Activated T-helper 1 cell treated with Interleukin-2 at 50 U/mL for 16 hours (primary cell): ENCODE results near the gene SOX8.
"Not testable (repeated sequence)": the region's sequence is repeated elsewhere in the genome, so short reads cannot be mapped to it uniquely, and the experiment has no call there.

Source experiments
- DNase-seq: peaks from one replicate; pipeline ENCODE4 v3.0.0-alpha.2; 2020; ENCODE audit warnings: low read depth

The SOX8 gene

DNA sequence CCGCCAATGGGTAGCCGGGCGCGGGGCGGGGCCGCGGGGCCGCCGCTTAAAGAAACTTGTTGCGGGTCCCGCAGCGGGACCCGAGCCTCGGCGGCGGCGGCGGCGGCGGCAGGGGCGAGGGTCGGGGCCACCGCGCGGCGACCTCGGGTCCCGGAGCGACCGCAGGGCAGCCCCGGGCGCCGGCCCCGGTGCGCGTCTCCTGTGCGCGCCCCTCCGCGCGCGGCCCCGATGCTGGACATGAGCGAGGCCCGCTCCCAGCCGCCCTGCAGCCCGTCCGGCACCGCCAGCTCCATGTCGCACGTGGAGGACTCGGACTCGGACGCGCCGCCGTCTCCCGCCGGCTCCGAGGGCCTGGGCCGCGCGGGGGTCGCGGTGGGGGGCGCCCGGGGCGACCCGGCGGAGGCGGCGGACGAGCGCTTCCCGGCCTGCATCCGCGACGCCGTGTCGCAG lies at the start of gene SOX8:
TSS of gene SOX8 (plus strand) at position 76 of the 450 bp plus-strand sequence. CDS start at position 229, 153 bp downstream.
- DNase-seq, result no peak

- no peak for DNase-seq
Measured at GRCh38 chr16:932831-933330, 48.7 kb upstream of the SOX8 start.

DNA sequence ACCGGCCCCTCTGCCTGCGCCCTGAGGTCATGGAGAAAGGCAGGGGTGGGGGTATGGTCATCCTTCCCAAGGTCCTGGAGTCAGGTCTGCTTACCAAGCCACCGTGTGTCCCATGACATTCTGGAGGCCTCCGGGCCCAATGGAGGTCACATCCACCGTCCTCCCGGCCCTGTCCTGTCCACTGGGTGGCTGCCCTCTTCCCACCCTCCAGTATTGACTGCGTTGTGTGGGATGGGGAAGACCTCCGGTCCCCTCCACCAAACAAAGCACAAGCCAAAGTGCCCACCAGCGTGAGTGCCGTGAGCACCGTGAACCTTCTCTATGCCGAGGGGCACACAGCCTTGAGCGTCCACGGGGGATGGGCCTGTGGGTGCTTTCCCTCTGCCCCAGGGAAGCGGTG lies 48.0 kb upstream of the SOX8 start:
- no peak for DNase-seq

- DNase-seq, result no peak
Measured at GRCh38 chr16:934178-934577, 47.4 kb upstream of the SOX8 start.

DNA sequence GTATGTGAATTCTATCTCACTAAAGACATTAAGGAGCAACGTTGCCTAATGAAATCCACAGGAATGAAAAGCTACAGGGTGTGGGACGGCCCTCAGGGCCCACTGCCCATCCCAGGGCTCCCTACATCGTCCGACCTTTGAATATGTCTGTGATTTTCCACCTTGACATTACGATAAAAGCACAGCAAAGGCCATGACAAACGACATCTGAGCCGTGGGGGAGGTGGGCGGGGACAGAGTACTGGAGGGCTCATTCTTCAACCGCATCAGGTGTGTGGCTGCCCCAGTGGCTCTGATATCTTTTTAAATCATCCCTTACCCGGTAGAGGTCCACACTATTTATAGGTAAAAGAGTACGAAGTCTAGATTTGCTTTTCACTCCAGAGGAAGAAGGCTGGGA lies 45.9 kb upstream of the SOX8 start:
- DNase-seq, result no peak

GRCh38 chr16:937311-937710 lies 44.3 kb upstream of the SOX8 start:
- no peak for DNase-seq

- DNase-seq, result no peak
Measured at GRCh38 chr16:937723-938122, 43.8 kb upstream of the SOX8 start.

GRCh38 chr16:938136-938535 lies 43.4 kb upstream of the SOX8 start:
- DNase-seq, result no peak

DNA sequence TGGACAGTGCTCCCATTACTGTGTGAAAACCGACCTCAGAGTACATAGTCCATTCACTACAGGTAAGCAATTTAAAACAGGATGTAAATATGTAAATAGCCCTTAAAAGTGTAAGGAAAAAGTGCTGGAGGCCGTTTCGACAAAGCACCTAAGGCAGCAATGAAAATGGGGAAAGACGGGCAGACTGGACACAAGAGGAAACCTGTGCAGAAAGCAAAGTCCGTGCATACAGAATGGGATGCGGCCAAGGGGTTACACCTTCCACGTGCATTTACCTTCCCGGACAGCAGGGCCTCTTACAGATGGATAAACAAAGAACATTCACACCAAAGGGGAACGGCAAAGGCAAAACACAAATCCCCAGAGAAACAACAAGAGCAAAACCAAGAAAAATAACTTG lies 42.8 kb upstream of the SOX8 start:
- no peak for DNase-seq

DNA sequence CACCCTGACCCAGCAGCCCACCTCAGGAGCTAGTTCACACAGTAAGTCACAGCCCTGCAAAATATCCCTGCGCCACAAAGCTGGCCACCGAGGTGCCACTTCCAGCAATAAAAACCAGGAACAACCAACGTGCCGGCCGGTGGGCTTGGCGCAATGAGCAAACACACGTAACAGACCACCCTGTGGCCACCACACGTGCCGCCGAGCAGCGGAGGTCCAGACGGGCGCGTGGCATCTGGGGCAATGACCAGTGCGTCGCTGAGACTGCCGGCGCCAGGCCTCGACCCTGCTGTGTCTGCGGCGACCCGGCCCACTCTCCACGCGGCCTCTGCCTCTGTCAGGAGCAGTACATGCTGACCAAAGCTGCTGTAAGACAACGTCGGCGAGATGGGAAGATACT lies 42.3 kb upstream of the SOX8 start:
- no peak for DNase-seq

- no peak for DNase-seq
Measured at GRCh38 chr16:939941-940340, 41.6 kb upstream of the SOX8 start.

DNA sequence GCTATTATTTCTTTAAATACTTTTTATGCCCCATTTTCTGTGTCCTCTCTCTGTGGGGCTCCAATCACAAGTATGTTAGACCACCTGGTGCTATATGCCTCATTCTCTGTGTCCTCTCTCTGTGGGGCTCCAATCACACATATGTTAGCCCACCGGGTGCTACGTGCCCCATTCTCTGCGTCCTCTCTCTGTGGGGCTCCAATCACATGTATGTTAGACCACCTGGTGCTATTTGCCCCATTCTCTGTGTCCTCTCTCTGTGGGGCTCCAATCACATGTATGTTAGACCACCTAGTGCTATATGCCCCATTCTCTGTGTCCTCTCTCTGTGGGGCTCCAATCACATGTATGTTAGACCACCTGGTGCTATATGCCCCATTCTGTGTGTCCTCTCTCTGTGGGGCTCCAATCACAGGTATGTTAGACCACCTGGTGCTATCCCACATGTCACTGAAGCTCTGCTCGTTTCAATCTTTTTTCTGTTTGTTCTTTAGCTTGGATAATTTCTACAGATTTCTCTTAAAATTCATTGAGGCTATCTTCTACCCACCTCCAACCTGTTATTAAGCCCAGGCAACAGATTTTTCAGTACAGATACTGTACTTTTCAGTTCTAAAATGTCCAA lies 39.0 kb upstream of the SOX8 start:
- DNase-seq, result no peak

DNA sequence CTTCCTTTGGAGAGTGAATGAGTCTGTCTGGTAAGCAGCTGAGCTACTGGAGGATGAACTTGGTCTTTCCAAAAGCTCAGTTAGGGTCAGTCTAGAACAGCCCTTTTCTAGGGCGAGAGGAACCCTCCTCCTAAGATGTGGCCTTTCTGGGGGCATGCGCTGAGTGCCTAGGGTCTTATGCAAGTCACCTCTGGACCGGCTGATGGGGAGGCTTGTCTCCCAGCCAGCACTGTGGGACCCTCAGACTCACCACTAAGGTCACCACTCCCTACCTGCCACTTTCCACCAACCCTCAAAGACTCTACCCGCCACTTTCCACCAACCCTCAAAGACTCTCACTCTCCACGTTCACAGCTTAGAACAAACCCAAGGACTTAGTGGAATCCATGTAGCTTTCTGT lies 37.6 kb upstream of the SOX8 start:
- no peak for DNase-seq

GRCh38 chr16:945271-946047 lies 36.1 kb upstream of the SOX8 start:
- DNase-seq, result no peak

GRCh38 chr16:946048-946395 lies 35.5 kb upstream of the SOX8 start:
- DNase-seq, result no peak

DNA sequence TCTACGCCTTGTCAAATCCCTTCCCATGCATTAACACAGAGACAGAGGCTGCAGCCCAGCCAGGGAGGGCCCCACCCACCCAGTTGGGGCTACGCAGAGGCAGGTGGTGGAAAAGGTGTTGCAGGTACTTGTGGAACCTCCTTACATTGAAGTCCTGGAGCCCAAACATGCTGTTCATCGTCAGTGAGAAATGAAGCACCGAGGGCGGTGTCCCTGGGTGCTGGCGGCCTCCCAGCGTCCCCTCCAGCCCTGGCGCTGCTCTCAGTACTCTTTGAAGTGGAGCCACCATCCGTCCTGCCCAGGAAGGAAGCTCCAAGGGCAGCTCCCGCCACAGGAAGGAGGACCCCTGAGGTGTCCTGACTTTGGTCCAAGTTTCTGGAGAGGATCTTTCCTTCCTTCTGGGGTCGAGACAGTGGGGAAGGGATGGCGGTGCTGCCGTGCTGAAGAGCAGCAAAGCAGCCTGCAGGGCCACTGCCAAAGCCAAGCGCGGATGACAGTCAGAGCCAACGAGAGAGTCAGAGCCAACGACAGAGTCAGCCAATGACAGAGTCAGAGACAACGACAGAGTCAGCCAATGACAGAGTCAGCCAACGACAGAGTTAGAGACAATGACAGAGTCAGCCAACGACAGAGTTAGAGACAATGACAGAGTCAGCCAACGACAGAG lies 34.2 kb upstream of the SOX8 start:
- no peak for DNase-seq

GRCh38 chr16:947922-948303 lies 33.7 kb upstream of the SOX8 start:
- not testable (repeated sequence) for DNase-seq

- not testable (repeated sequence) for DNase-seq
Measured at GRCh38 chr16:948767-949166, 32.8 kb upstream of the SOX8 start.

GRCh38 chr16:950733-951573 lies 30.6 kb upstream of the SOX8 start:
- not testable (repeated sequence) for DNase-seq

- DNase-seq, result no peak
Measured at GRCh38 chr16:951660-952301, 29.8 kb upstream of the SOX8 start.

DNA sequence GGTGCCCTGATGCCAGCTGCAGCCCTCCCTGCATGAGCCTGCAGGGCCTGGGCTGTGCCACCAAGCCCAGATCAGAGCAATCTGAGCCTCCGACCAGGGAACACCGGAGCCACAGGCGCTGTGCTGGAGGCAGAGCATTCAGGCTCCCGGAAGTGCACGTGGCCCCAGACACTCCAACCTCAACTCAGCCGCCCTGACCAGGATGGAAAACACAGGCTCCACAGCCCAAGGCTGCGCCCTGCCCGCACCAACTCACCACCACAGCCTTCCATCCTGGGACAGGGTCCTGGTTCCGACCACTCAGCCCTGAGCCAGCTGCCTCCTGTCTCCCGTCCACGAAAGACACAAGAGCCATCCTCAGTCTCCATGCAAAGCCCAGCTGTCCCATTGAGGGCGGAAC lies 29.2 kb upstream of the SOX8 start:
- no peak for DNase-seq

- DNase-seq, result not testable (repeated sequence)
Measured at GRCh38 chr16:953818-954217, 27.8 kb upstream of the SOX8 start.
